ENCODE results near the gene HBP1. TPM values are rescaled to one million over a fixed set of nuclear protein-coding genes. Genes with fewer than 3 reads are reported as not detected.
"Not testable (repeated sequence)": the region's sequence is repeated elsewhere in the genome, so short reads cannot be mapped to it uniquely, and the experiment has no call there.

Gene HBP1
- total RNA-seq, 1 donor from 2014 or later, result 84.6 TPM

DNA sequence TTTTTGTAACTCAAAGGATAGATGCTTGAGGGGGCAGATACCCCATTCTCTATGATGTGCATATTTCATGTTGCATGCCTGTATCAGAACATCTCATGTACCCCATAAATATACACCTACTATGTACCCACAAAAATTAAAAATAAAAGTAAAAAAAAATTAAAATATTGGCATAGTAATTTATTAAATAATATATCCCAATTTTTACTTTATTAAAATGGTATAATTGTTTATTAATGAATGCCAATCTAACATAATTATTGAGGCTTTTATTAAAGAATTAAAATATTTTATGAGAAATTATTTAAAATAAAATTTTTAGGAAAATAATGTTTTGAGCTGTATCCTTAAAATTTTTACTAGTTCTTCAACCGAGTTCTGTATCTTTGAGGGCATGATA lies 18.9 kb upstream of the HBP1 start:
- H3K4me1 Mint-ChIP-seq (ENCODE audit: unreplicated experiment), result peaks cover 6% of the 10 kb centered on the region
- TF ChIP-seq CTCF (IDR thresholded peaks at IDR 0.05), result no peak
- H3K9me3 Mint-ChIP-seq (ENCODE audit: unreplicated experiment), result no peaks in the 10 kb centered on the region
- no peak overlapping the region for H3K4me3 Mint-ChIP-seq (ENCODE audit: unreplicated experiment)
- H3K27ac Mint-ChIP-seq (ENCODE audit: unreplicated experiment), result no peak overlapping the region
- no peaks in the 10 kb centered on the region for H3K27me3 Mint-ChIP-seq (ENCODE audit: unreplicated experiment)
- no peaks in the 10 kb centered on the region for H3K36me3 Mint-ChIP-seq (ENCODE audit: unreplicated experiment)
- no peak for DNase-seq (ENCODE audit: extremely low spot score, unreplicated experiment)

DNA sequence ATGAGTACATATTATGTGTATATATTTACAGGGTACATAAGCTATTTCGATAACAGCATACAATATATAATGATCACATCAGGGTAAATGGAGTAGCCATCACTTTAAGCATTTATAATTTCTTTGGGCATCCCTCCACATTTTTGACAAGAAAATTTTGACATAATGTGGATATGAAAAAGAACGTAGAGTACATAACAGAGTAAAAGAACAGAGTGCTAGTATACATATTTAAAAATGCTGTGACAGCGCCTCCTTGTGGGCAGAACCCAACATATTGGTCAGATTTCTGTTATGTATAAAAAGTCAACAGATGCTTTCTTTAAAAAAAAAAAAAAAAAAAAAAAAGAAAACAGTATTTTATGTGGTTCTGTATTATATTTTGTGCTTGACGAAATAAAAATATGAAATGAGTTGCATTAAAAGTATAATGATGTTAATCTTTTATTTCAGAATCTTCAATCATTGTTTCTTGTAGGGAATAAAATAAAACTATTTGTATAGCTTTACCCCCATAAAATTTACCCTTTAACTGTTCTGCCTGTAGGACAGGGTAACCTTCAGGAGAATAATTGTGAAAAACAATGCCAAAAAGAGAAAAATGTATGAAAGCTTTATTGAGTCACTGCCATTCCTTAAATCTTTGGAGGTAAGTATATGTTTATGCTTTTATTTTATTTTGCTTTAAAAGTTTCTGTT lies 18.3 kb upstream of the HBP1 start:
- peak; percentile 70 for TF ChIP-seq CTCF (IDR thresholded peaks at IDR 0.05)
- Mint-ChIP-seq H3K27ac (ENCODE audit: unreplicated experiment) (no peak overlapping the region), H3K4me1 (ENCODE audit: unreplicated experiment) (peaks cover 6% of the 10 kb centered on the region), H3K9me3 (ENCODE audit: unreplicated experiment) (no peaks in the 10 kb centered on the region), H3K27me3 (ENCODE audit: unreplicated experiment) (no peaks in the 10 kb centered on the region), H3K36me3 (ENCODE audit: unreplicated experiment) (no peaks in the 10 kb centered on the region), H3K4me3 (ENCODE audit: unreplicated experiment) (no peak overlapping the region)
- no peak for DNase-seq (ENCODE audit: extremely low spot score, unreplicated experiment)

DNA sequence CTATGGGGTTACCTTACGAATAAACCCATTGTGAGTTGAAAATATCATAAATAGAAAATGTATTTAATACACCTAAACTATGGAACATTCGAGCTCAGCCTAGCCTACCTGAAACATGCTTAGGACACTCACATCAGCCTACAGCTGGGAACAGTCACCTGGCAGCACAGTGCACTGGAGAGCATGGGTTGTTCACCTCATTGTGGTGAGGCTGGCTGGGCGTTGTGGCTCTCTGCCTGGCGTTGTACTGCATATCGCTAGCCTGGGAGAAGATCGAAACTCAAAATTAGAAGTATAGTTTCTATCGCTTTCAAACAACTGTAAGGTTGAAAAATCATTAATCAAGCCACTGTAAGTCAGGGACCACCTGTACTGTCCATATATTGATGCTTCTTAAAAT lies 17.3 kb upstream of the HBP1 start:
- Mint-ChIP-seq H3K9me3 (ENCODE audit: unreplicated experiment) (no peaks in the 10 kb centered on the region), H3K27me3 (ENCODE audit: unreplicated experiment) (no peaks in the 10 kb centered on the region), H3K36me3 (ENCODE audit: unreplicated experiment) (no peaks in the 10 kb centered on the region), H3K4me1 (ENCODE audit: unreplicated experiment) (peaks cover 6% of the 10 kb centered on the region), H3K4me3 (ENCODE audit: unreplicated experiment) (no peak overlapping the region), H3K27ac (ENCODE audit: unreplicated experiment) (no peak overlapping the region)
- no peak for DNase-seq (ENCODE audit: extremely low spot score, unreplicated experiment)
- TF ChIP-seq CTCF (IDR thresholded peaks at IDR 0.05), result no peak

DNA sequence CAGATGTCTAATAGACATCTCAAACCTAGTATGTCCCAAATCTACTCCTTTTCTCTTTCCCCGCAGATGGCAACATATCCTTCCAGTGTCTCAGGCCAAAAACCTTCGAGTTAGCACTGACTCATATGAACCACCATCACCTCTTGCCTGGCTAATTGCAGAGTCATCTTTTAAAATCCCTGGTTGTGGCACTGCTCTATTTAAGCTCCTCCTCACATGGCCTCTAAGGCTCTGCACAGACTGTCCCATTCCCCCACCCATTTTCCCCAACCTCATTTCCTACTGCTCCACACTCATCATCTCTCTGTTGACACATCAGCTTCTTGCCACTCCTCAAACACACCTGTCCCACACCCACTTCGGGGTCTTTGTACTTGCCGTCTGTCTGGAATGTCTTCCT lies 16.8 kb upstream of the HBP1 start:
- no peak overlapping the region for H3K4me3 Mint-ChIP-seq (ENCODE audit: unreplicated experiment)
- H3K9me3 Mint-ChIP-seq (ENCODE audit: unreplicated experiment), result no peaks in the 10 kb centered on the region
- peaks cover 6% of the 10 kb centered on the region for H3K4me1 Mint-ChIP-seq (ENCODE audit: unreplicated experiment)
- TF ChIP-seq CTCF (IDR thresholded peaks at IDR 0.05), result no peak
- H3K36me3 Mint-ChIP-seq (ENCODE audit: unreplicated experiment), result no peaks in the 10 kb centered on the region
- no peaks in the 10 kb centered on the region for H3K27me3 Mint-ChIP-seq (ENCODE audit: unreplicated experiment)
- no peak overlapping the region for H3K27ac Mint-ChIP-seq (ENCODE audit: unreplicated experiment)
- DNase-seq (ENCODE audit: extremely low spot score, unreplicated experiment), result no peak

GRCh38 chr7:107154826-107155225 lies 14.0 kb upstream of the HBP1 start:
- Mint-ChIP-seq H3K9me3 (ENCODE audit: unreplicated experiment) (no peaks in the 10 kb centered on the region), H3K27ac (ENCODE audit: unreplicated experiment) (no peak overlapping the region), H3K36me3 (ENCODE audit: unreplicated experiment) (no peaks in the 10 kb centered on the region)

GRCh38 chr7:107155726-107156125 lies 13.1 kb upstream of the HBP1 start:
- not testable (repeated sequence) for H3K36me3 Mint-ChIP-seq (ENCODE audit: unreplicated experiment); H3K27ac Mint-ChIP-seq (ENCODE audit: unreplicated experiment); DNase-seq (ENCODE audit: extremely low spot score, unreplicated experiment); H3K9me3 Mint-ChIP-seq (ENCODE audit: unreplicated experiment); H3K4me1 Mint-ChIP-seq (ENCODE audit: unreplicated experiment); H3K4me3 Mint-ChIP-seq (ENCODE audit: unreplicated experiment); H3K27me3 Mint-ChIP-seq (ENCODE audit: unreplicated experiment)

More at GRCh38 chr7:107154826-107155225, 14.0 kb upstream of the HBP1 start:
- Mint-ChIP-seq H3K27me3 (ENCODE audit: unreplicated experiment) (no peaks in the 10 kb centered on the region), H3K4me3 (ENCODE audit: unreplicated experiment) (no peak overlapping the region), H3K4me1 (ENCODE audit: unreplicated experiment) (no peaks in the 10 kb centered on the region)
- TF ChIP-seq CTCF (IDR thresholded peaks at IDR 0.05), result no peak
- DNase-seq (ENCODE audit: extremely low spot score, unreplicated experiment), result no peak
